Measurements from ENCODE around the gene CASK.

CASK gene

GRCh38 chrX:41824551-41824950 is 98.8 kb downstream of the CASK start:
- DNase-seq = no peak

GRCh38 chrX:41823402-41823801 is 100.0 kb downstream of the CASK start:
- no peak for DNase-seq

GRCh38 chrX:41822892-41823291 is 100.5 kb downstream of the CASK start:
- no peak for DNase-seq

- no peak for DNase-seq
Measured at GRCh38 chrX:41808047-41808446, 115.3 kb downstream of the CASK start.

GRCh38 chrX:41802958-41803357 is 120.4 kb downstream of the CASK start:
- no peak for DNase-seq

GRCh38 chrX:41799661-41800060 is 123.7 kb downstream of the CASK start:
- no peak for DNase-seq

GRCh38 chrX:41796577-41796976 is 126.8 kb downstream of the CASK start:
- no peak for DNase-seq

- no peak for DNase-seq
Measured at GRCh38 chrX:41796046-41796445, 127.3 kb downstream of the CASK start.

- DNase-seq = no peak
Measured at GRCh38 chrX:41789374-41789773, 134.0 kb downstream of the CASK start.

- no peak for DNase-seq
Measured at GRCh38 chrX:41785685-41786084, 137.7 kb downstream of the CASK start.

GRCh38 chrX:41781500-41781899 is 141.9 kb downstream of the CASK start:
- peak; percentile 32 for DNase-seq

- no peak for DNase-seq
Measured at GRCh38 chrX:41779941-41780340, 143.4 kb downstream of the CASK start.

- no peak for DNase-seq
Measured at GRCh38 chrX:41779030-41779564, 144.3 kb downstream of the CASK start.

GRCh38 chrX:41761702-41762101 is 161.7 kb downstream of the CASK start:
- DNase-seq = no peak

- no peak for DNase-seq
Measured at GRCh38 chrX:41761169-41761568, 162.2 kb downstream of the CASK start.

- no peak for DNase-seq
Measured at GRCh38 chrX:41759817-41760216, 163.5 kb downstream of the CASK start.

- no peak for DNase-seq
Measured at GRCh38 chrX:41758401-41758800, 165.0 kb downstream of the CASK start.

- no peak for DNase-seq
Measured at GRCh38 chrX:41750716-41751115, 172.6 kb downstream of the CASK start.

GRCh38 chrX:41739871-41740270 is 183.5 kb downstream of the CASK start:
- DNase-seq = no peak

GRCh38 chrX:41737065-41737464 is 186.3 kb downstream of the CASK start:
- no peak for DNase-seq

- no peak for DNase-seq
Measured at GRCh38 chrX:41734530-41734929, 188.8 kb downstream of the CASK start.

GRCh38 chrX:41733939-41734338 is 189.4 kb downstream of the CASK start:
- no peak for DNase-seq

- no peak for DNase-seq
Measured at GRCh38 chrX:41732260-41732659, 191.1 kb downstream of the CASK start.

GRCh38 chrX:41730081-41730480 is 193.3 kb downstream of the CASK start:
- no peak for DNase-seq

- no peak for DNase-seq
Measured at GRCh38 chrX:41728125-41728524, 195.2 kb downstream of the CASK start.

GRCh38 chrX:41723826-41724225 is 199.5 kb downstream of the CASK start, which contains the start of gene GPR82:
GPR82 (plus strand) TSS chrX:41724181; CDS start chrX:41727027, 2,846 bp downstream.
- DNase-seq = no peak
